HG03432 (cell line): ENCODE data around the gene PRSS56.
"Not testable (repeated sequence)": the region's sequence is repeated elsewhere in the genome, so short reads cannot be mapped to it uniquely, and the experiment has no call there.

Source experiments
- ATAC-seq: cut with Tn5 transposase; IDR thresholded peaks from one replicate; pipeline ENCODE4 v1.9.1; 2021; ENCODE audit warnings: mild to moderate bottlenecking, moderate library complexity; ENCODE audit not compliant: unreplicated experiment

PRSS56 gene

GRCh38 chr2:232568161-232568560 lies 48.0 kb downstream of the PRSS56 start:
- no peak for ATAC-seq

DNA sequence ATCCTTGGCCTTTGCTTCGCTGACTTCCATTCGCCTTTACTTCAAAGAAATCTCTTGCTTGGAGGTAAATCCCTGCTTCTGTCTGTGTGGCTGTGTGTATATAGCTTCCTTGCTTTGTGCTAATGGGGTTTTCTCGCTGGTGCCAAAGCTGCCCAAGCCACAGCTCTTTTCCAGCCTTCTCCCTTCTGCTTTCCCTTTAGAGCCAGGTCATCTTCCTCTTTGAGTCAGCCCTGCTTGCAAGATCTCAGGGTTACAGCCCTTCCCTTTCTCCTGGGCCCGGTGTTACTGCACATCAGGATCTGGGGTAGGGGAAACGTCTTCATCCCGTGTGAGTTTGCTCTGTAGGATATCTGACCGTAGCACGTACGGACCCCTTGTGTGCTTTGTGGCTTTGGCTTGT lies 49.4 kb downstream of the PRSS56 start:
- no peak for ATAC-seq

DNA sequence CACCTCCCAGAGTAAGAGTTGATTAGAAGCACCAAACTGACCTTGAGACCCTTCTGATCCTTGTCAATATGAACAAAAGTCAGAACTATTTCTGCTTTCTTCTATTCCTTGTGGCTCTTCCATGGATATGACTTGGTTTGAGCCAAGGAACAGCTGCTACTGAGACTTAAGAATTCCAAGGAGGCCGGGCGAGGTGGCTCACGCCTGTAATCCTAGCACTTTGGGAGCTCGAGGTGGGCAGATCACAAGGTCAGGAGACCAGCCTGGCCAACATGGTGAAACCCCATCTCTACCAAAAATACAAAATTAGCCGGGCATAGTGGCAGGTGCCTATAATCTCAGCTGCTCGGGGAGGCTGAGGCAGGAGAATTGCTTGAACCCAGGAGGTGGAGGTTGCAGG lies 50.3 kb downstream of the PRSS56 start:
- ATAC-seq: not testable (repeated sequence)

DNA sequence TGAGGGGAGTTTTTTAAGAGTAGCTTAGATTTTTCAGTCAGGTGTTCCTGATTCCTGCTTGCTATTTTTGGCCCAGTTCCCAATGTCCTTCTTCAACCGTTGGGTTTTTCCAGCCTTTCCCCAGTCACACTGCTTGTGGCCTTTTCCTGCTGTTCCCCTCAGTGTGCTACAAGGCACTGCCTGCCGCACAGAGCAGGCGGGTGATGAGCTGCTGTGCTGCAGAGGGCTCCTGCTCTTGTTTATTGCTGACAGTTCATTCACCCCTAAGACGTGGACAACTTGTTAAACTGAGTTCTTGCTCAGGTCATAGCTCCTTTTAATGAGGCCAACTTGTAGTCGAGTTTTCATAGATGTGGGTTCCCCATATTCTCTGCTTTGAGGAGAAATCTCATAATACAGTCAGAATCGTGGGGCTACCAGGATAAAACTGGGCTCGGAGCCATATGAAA lies 50.9 kb downstream of the PRSS56 start:
- ATAC-seq: no peak

DNA sequence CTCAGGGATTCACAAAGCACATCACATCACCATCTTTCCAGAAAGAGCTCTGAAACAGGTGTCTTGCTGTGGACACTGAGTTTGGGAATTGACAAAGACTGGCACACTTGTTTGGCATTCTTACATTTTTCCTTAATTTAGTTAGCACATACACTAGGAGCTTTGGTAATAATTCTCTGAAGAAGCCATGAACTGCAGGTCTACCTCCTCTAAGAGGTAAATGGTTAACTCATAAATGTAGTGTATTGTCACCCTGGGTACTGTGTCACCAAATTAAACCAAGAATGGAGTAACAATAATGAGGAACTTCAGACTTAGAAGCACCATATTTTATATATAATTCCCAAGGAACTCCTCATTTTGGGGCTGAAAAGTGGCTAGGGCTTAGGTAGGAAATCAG lies 52.9 kb downstream of the PRSS56 start:
- no peak for ATAC-seq

DNA sequence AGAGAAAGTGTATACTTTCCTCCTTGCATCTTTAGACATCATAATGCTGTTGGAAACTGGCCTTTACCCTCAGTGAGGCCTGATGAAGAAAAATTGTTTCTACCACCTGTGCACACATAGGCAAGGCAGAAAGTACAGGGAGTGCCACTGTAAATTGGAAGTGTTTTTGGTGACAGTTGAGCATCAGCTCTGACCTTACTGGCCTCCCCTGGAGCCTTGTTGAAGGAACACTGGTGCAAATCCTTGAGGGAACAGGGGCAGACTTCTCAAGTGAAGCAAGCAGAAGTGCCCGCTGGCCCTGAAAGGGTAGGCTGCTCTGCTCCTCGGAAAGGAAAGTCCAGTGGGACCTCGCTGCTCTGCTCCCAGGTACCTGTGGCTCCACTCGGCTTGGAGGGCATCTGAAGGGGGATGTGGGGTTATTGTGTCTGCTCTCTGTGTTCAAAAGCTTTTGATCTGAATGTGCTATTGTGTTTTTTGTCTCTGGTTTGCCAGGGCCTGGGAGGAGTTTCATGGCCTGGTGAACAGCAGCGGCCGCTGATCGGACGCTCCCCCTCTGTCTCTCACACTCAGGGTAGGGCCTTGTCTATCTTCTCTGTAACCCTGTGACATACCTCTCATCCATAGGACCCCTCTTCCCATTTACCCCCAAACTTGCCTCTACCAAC lies 53.7 kb downstream of the PRSS56 start:
- no peak for ATAC-seq

- ATAC-seq: no peak
These were observed 54.7 kb downstream of the PRSS56 start for GRCh38 chr2:232574674-232575403.
